GM19467 (cell line): ENCODE measurements around the gene RARRES2.

ENCODE experiments used
- ATAC-seq: cut with Tn5 transposase; IDR thresholded peaks from one replicate; pipeline ENCODE4 v1.9.1; 2021; ENCODE audit warnings: mild to moderate bottlenecking, moderate library complexity; ENCODE audit not compliant: unreplicated experiment

Gene RARRES2

DNA sequence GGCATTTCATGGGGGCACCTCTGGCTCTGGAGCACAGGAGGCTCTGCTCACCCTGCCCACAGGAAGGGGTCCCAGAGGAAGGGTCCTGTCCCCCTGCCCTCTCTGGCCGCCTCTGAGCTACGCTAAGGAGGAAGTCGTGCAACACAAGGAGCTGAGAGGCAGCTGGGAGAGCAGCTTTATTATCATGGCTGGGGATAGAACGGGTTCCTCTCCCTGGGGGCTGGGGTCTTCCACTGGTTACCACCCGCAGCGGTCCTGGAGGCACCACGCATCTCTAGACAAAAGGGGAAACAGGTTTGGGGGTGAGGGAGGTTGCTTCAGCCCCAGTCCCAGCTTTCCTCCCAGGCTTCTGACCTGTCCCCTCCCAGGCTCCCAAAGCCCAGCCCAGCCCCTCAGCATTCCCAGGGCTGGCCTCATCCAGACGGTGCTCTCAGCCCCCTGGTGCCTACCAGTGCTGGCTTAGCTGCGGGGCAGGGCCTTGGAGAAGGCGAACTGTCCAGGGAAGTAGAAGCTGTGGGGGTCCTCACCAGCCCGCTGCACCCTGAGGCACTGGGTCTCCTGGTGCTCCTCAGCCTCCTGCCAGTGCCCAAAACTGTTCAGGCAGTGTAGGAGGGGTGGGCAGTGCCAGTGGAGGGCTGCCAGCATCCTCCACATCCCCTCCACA lies 3.1 kb downstream of the RARRES2 start:
- ATAC-seq = no peak

DNA sequence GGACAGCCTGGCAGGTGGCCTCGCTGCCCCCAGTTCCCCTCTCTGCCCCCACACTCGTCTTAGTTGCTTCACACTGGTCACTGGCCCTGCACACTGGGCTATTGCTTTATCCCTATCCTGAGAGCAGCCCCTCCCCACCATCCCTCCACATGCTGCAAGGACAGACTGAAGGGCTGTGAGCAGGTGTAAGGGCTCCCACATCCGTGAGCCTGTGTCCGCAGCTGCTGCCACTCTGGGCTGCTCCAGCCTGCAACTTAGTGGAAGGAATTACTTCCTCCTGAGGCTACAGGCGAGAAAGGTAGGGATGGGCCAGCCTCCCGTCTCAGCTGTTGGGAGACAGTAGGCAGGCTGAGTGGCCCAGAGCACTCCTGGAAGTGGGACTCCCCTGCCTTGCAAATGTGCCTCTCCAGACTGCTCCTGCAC lies 3.8 kb downstream of the RARRES2 start:
- ATAC-seq = no peak

DNA sequence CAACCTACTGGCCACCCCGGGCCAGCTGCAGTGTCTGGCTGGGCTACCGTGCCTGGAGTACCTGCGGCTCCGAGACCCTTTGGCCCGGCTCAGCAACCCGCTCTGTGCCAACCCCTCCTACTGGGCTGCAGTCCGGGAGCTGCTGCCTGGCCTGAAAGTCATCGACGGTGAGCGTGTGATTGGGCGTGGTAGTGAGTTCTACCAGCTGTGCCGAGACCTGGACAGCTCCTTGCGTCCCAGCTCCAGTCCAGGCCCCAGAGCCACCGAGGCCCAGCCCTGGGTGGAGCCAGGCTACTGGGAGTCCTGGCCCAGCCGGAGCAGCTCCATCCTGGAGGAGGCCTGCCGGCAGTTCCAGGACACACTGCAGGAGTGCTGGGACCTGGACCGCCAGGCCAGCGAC lies 4.2 kb downstream of the RARRES2 start:
- ATAC-seq = no peak

DNA sequence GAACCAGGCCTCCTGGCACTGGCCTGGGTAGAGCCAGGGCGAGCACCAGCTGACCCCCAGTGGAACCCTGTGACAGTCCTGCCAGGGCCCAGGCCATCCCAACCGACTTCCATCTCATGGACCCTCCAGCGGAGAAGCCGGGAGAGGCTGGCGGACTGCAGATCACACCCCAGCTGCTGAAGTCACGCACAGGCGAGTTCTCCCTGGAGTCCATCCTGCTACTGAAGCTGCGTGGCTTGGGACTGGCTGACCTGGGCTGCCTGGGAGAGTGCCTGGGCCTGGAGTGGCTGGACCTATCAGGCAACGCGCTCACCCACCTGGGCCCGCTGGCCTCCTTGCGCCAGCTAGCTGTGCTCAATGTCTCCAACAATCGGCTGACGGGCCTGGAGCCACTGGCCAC lies 4.7 kb downstream of the RARRES2 start:
- no peak for ATAC-seq

DNA sequence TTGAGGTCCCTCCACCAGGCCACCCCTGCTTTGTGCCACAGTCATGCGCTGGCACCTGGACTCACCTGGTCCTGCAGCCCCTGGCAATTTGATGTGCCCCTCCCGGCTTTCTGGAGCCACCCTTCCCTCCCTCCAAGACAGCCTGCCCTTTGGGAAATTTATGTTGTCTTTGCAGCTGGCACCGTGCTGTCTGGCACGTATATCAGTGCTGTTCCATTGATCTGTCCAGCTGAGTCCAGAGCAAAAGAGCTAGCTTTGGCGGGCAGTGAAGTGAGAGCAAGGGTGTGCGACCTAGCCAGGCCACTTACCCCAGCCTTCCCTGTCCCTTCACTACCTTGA lies 5.7 kb downstream of the RARRES2 start:
- no peak for ATAC-seq

DNA sequence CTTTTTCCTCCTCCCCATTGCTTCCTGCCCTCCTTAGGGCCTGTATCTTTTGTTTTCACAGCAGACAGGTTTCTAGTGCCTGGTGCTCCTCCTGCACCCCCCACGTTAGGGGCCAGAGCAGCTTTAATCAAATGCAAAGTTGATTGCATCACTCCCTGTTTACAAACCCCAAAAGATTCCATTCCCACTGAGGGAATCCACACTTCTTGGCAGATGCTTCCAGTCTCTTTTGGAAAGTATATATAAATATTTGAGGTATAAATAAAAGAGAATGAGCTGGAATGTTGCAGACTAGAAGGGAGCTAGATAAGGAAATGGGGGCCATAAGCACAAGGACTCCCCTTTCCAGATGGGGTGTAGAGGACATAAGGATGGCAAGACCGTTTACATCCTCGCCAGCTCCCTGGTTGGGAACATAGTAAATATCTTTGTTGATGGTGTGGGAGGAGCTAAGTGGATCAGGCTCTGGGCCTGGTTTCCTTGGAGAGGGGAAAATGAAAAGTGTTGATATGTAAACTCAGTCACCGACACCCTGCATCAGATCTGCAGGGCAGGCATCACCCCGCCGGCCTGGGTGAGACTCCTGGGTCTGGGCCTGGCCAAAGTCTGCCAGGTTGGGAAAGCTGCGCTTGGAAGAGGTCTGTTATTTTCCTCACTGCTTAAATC lies 6.2 kb downstream of the RARRES2 start:
- no peak for ATAC-seq

DNA sequence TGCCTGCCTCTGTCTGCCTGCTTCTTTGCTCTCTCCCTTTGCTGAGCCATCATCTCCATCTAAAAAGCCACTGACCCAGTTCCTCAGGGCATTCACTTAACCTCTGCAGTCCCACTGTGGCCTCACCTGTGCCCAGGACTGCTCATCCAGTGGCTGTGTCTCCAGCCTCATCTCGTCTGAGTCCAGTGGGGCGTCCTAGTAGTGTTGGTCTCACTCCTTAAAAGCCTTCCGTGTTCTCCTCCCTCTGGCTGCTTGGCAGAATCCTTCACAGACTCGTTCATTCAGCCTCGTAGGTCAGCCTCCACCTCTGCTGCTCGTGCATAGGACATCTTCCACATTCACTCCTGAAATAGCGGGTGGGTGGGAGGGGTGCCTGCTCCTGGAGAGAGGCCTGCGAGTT lies 7.3 kb downstream of the RARRES2 start:
- ATAC-seq = no peak

DNA sequence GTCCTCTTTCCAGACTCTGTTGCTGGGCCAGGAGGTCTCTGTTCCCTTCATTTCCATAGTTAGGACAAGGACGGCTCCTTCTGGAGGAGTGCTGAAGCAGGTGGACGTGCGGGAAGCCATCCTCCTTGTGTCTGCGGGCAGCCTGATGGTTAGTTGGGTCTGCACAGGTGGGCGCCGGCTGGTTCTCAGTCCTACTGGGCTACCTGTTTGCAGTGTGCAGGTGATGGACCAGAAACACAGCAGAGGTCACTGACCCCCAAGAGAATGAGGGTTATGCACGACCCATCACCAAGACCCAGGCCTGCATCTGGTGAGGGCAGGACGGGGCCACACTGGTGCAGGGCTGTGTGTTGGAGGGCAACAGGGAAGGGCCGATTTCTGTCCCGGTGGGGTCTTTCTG lies 7.8 kb downstream of the RARRES2 start:
- no peak for ATAC-seq

DNA sequence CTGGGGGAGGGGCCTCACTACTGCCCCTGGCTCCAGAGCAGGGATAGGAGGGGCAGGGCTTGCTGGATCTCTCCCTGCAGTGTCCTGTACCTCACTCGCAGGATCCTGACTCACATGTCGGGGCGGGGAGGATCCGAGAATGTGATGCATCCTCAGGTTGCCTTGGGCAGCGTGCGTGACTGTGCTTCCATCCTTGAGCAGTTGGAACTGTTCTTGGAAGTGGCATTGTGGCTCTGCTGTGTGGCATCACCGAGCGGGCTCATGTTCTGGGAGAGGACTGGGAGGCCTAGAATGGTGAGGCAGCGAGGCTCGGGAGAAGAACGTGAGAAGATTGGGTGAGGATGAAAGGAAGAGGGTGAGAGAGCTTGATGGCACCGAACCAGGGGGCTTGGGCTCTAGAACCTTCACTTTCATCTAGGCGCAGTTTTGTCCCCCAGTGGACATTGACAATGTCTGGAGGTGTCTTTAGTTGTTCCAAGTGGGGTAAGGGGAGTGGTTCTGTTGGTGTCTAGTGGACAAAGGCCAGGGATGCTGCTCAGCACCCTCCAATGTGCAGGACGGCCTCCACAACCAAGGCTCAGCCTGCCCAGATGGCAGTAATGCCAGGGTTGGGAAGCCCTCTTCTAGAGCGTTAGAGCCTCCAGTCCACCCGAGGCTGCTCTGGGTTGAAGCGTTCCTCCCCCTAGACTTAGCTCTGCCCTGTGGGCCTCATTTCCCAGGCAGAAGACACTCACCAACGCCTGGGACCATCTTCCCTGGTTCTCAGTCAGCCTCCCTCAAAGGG lies 8.4 kb downstream of the RARRES2 start:
- no peak for ATAC-seq

DNA sequence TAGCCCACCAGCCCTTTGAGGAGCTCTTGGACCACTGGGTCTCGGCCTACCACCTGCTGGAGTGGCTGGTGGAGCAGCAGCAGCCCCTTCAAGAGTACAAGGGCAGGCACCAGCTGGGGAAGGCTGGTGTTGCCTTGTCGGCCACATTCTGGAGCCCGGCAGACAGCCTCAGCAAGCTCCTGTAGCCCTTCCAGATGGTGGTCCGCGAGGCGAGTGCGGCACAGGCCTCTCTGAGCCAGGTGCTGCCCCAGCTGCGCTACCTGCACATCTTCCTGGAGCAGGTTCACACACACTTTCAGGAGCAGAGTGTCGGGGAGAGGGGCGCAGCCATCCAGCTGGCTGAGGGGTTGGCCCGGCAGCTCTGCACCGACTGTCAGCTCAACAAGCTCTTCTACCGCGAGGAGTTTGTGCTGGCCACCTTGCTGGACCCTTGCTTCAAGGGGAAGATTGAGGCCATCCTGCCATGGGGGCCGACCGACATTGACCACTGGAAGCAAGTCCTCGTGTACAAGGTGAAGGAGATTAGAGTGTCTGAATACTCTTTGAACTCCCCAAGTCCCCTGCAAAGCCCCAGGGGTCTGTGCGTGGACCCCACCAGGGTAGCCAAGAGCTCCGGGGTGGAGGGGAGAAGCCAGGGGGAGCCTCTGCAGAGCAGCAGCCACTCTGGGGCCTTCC lies 11.1 kb downstream of the RARRES2 start:
- ATAC-seq = no peak

DNA sequence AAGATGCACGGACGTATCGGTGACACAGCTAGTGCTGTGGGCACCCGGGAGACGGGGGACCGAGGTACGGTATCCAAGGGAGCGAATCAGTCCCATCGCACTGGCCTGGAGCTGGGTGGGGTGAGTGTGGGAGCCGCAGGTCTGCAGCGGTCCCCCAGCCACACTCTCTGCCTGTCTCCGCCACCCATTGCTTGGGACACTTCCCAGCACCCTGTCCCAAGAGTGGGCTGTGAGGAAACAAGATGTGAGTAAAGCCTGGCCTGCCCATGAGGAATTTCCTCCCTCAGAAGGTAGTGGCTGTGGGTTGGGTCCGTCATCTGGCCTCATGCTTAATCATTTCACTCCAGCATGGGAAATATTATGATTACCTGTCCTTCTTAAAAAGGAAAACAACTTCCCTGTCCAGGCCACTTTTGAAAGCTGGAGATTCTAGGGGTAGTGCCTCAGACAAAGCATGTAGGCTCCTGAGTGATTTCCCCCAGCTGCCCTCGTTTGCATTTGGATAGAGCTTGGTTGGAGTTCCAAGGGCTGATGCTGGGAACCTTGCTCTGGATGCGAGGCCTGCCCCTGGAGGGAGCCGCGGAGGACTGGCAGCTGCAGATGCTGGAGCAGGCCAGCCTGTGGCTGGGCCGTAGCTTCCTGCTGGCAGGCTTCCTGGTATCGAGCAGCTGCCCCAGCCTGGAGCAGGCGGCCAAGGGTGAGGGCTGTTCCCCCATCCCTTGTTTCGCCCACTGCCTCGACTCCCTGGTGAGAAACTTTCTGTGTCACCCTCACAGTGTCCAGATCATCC lies 11.9 kb downstream of the RARRES2 start:
- no peak for ATAC-seq

DNA sequence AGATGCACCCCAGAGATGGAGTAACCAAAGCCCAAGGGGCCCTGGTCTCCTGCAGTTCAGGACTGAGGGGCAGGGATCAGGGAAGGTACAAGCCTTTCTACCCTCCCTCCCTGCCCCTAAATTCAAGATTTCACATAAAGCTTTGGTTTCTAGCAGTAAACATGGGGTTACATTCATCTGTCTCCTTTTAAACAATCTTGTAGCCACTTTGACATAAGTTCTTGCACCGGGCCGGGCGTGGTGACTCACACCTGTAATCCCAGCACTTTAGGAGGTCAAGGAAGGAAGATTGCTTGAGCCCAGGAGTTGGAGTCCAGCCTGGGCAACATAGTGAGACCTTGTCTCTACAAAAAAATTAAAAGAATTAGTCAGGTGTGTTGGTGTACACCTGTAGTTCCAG lies 14.1 kb downstream of the RARRES2 start:
- no peak for ATAC-seq

DNA sequence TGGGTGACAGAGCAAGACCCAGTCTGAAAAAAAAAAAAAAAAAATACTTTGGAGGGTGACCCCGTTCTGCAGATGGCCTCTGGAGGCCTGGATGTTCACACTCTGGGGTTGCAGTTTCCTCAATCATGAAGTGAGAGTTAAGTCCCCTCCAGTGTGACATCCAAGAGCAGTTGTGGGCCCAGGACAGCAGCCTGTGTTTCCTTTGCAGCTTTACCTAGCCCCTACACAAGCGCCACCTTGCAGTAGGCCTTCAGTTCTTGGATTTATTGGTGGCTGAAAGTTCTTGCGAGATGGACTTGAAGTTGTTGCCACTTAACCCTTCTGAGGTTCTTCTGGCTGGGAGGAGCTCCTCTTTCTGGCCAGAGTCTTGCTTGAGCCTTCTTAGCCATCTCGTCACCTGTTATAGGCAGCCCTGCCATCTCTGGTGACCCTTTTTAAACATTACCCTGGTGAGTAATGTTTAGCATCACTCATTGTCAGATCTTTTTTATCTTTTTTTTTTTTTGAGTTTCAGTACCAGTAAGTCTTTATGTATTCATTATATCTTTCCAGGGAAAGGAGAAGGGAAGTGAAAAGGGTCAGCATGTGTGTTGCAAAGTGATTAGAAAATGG lies 14.7 kb downstream of the RARRES2 start:
- no peak for ATAC-seq

DNA sequence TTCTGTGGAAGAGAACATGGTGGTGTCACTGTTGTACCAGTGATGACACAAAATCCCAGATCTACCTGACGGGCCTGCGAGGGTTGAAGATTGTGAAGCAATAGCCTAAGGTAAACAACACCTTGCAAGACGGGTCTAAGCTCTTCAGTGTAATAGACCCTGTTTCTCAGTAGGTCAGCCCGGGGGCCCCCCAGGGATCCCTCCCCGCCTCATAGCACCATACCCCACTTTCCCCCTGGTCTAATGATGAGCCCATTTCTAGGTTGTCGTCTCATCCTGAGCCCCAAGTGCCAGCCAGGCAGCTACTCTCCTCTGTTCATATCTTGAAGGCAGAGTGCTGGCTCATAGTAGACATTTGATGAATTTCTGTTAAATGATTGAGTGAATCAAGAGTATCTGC lies 15.5 kb downstream of the RARRES2 start:
- ATAC-seq = no peak

DNA sequence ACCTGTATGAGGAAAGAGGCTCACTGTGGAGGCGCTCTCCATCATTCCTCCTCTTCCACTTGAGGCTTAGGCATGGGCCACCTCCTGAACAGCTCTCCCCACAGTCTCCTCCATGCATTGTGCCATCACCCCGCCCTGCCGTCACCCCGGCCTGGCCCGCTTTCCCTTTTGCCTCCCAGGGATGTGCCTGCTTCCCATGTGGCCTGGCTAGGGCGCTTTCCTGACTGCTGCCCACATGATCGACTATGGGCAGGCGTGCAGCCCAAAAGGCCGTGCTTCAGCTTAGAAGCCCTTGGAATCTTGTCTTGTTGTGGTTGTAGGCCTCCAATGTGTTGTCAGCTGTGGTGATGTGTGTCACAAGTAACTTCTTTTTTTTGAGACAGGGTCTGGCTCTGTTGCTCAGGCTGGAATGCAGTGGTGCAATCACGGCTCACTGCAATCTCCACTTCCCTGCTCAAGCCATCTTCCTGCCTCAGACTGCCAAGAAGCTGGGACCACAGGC lies 16.3 kb downstream of the RARRES2 start:
- no peak for ATAC-seq

DNA sequence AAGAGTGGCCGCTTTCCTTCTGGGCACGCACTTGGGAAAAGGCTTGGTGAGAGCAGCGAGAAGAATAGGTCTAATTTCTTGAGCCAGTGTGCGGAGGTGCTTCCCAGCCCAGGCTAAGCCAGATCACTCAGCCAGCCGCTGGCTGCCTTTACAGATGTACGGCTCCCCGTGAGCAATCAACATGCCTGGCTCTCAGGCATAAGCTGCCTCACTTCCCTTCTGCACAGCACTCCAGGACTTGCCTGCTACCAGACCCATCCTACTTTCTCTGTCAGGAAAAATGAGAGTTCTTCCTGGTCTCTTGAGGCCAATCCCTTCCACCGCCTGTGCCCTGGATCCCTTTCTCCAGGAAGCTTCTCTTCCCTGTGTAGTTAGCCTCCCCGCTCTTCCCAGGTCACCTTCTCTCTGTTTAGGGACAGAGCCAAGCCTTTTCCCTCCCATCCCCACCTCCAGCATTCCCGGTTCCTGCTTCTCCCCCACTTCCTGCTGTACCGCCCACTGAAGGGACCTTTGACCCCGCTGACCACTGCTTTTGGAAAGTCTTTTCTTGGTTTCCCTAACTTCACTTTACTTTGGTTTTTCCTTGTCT lies 17.0 kb downstream of the RARRES2 start:
- no peak for ATAC-seq

DNA sequence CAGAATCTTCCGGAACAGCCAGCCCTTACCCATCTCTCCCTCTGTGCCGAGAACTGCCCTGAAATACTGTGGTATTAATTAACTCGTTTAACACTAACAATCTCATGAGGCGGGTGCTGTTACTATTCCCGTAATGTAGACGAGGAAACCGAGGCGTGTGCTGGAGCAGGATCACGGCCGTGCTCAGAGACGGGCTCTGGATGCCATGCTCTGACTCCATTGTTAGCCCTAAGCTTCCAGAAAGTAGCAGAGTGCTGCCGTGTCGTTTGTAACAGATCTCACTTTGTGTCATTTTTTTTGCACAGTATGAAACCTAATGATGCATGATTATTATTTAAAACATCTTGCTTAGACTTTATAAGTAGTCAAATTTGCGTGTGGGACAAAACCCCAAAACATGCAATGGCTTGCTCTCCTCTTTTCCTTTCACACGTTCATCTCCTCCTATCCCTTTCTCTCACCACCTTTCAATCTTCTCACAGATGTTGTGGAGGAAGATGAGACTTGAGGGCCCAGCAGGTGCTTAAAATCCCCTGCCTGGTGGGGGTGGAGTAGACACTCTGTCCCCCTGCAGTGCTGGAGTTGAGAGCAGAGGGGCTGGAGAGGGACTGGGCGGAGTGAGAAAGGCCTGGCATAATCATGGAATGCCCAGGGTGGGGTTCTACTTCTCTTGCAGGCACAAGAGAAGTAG lies 17.6 kb downstream of the RARRES2 start:
- ATAC-seq = peak; percentile 18

DNA sequence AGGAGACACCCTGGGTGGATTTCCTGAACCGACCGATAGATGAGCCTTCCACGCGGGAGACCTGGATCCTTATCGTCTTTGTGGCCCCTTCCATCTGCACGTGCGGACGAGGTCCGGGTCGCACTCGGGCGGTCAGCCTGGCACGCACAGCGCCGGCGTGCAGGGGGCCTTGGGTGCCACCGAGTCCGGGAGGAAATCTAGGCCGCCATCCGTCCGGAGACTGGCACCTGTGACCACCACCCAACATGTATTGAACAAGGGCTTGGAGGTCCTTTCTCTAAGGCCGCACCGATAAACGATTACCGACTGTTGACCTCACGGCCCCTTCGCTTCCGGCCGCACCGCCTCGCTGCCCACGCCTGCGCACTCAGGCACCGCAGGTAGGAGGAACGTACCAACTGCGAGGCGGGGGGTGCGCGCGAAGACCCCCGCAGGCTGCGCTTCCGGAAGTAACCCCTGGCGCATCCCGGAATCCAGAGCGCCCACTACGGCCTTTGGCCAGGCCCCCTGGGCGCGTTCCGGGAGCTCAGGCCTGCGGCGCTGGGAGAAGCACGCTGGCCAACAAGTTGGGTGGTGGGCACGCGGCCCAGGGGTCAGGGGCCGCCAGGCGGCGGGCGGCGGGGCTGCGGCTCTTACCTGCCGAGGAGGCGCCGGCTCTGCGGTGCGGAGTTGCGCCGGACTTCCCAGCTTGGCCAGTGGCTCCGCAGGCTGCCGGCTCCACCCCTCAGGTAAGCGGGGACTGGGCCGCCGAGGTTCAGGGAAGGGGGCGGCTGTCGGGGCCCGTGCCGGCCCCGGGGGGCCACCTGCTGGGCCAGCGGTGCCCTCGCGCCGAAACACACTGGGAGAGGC lies 18.4 kb downstream of the RARRES2 start, which contains the start of the genes ACTR3C and LRRC61:
Gene ACTR3C, minus strand, starts transcription at position 713 of the 849 bp plus-strand sequence. CDS start 28,249 bp downstream, outside the sequence.
Gene LRRC61, plus strand, starts transcription at position 523 of the 849 bp plus-strand sequence. CDS start 13,507 bp downstream, outside the sequence.
- ATAC-seq = peak; percentile 54
